ENCODE measurements around the gene OSTN.
"Not testable (repeated sequence)": the region's sequence is repeated elsewhere in the genome, so short reads cannot be mapped to it uniquely, and the experiment has no call there.

Gene OSTN

GRCh38 chr3:191169566-191169965, 29.5 kb upstream of the OSTN start:
- no peak for DNase-seq (ENCODE audit: low spot score)
- TF ChIP-seq CTCF (IDR thresholded peaks at IDR 0.05; ENCODE audit: extremely low read depth, missing control alignments) = no peak

GRCh38 chr3:191170097-191170496, 28.9 kb upstream of the OSTN start:
- no peak for DNase-seq (ENCODE audit: low spot score)
- TF ChIP-seq CTCF (IDR thresholded peaks at IDR 0.05; ENCODE audit: extremely low read depth, missing control alignments) = no peak

GRCh38 chr3:191175102-191175501, 23.9 kb upstream of the OSTN start:
- TF ChIP-seq CTCF (IDR thresholded peaks at IDR 0.05; ENCODE audit: extremely low read depth, missing control alignments) = no peak
- no peak for DNase-seq (ENCODE audit: low spot score)

DNA sequence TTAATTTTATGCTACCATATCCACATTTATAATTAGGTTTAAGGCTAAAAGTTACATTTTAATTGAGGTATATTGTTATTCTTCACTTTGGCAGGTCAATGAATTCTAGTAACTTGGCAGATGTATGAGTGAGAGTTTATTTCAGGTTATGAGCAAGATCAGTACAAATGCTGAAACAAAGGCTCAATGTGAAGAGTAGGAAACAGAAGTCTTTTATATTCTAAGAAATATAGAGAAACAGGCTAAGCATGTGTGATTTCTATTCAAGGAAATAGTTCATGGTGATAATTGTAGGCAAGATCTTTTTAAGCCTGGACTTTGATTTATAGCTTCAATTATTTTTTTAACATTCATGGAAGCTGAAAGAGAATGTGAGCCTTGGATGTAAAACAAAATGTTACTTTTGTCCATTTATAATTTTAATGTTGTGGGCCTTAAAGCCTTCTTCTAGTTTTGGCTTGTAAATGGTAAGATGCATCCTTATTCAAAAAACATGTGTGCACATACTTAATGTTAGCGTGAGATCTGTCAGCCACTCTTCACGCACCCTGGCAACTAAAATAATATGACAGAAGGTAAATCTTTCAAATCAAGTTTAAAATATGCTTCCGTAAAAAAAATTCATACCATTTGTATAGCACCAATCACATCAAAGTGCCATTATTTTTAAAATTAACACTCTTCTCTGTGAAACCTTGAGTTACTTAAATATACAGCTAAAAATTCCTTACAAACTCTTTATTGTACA, 22.8 kb upstream of the OSTN start:
- TF ChIP-seq CTCF (IDR thresholded peaks at IDR 0.05; ENCODE audit: extremely low read depth, missing control alignments) = no peak
- no peak for DNase-seq (ENCODE audit: low spot score)

GRCh38 chr3:191185382-191185781, 13.7 kb upstream of the OSTN start:
- DNase-seq (ENCODE audit: low spot score) = not testable (repeated sequence)

GRCh38 chr3:191188246-191188645, 10.8 kb upstream of the OSTN start:
- DNase-seq (ENCODE audit: low spot score) = not testable (repeated sequence)

GRCh38 chr3:191192270-191192669, 6.8 kb upstream of the OSTN start:
- DNase-seq (ENCODE audit: low spot score) = not testable (repeated sequence)

DNA sequence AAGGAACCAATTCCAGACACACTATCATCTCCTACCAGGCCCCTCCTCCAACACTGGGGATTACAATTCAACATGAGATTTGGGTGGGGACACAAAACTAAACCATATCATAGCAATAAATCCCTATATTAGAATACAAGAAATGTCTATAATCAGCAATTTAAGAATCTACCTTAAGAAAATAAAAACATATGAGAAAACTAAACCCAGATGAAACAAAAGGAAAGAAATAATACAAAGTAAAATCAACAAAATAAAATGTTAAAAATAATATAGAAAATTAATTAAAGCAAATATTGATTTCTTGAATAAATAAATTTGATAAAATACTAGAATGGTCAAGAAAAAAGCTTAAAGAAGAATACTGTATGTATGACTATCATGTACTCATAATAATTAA, 6.1 kb upstream of the OSTN start:
- no peak for TF ChIP-seq CTCF (IDR thresholded peaks at IDR 0.05; ENCODE audit: extremely low read depth, missing control alignments)
- DNase-seq (ENCODE audit: low spot score) = no peak

DNA sequence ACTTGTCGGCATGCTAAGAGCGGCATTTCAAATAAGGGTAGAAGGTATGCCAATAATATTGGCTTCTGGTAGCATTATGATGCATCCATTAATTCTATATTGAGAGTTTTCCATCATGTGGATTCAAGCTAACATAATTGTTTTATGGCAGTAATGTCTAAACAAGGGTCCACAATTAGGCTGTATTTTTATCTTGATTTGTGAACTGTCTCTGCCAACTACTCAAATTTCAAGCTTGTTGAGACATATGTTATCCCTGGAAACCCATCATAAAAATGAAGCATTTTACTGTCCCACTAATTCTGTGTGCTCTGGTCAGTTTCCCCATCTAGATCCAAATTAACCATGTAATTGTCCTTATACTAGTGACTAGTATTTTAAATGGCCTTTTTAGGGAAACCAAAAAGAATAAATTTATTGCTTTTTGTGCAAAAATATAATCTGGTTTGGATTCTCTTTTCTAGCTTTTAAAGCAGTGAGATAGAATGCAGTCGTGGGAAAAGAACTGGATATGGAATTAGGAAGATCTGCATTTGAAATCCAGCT, 1.2 kb upstream of the OSTN start:
- no peak for TF ChIP-seq CTCF (IDR thresholded peaks at IDR 0.05; ENCODE audit: extremely low read depth, missing control alignments)
- DNase-seq (ENCODE audit: low spot score) = no peak

All from GM20000 (cell line).